Peyer's patch (tissue), 4 donors: ENCODE measurements around the gene PROCR. TPM values are rescaled to one million over a fixed set of nuclear protein-coding genes. Genes with fewer than 3 reads are reported as not detected.
"Not testable (repeated sequence)": the region's sequence is repeated elsewhere in the genome, so short reads cannot be mapped to it uniquely, and the experiment has no call there.

Experiments
- DNase-seq, 3 donors: peaks; one replicate each; pipeline ENCODE4 v3.0.0-alpha.2; 2017 to 2019
- H3K27ac ChIP-seq, 4 donors: fragments of 200-600 bp; sonication (generic); one replicate each; pipeline ENCODE4 v1.5.1; 2016 to 2019
- H3K27me3 ChIP-seq, 2 donors: fragments of 200-600 bp; sonication (generic); one replicate each; pipeline ENCODE4 v1.5.1; 2019
- H3K36me3 ChIP-seq, 3 donors: fragments of 200-600 bp; sonication (generic); one replicate each; pipeline ENCODE4 v1.5.1; 2016 to 2019
- H3K4me1 ChIP-seq, 4 donors: fragments of 200-600 bp; sonication (generic); one replicate each; pipeline ENCODE4 v1.5.1; 2016 to 2019
- H3K4me3 ChIP-seq, 4 donors: fragments of 200-600 bp; sonication (generic); 1 replicate in 3 of 4; 2 replicates in 1 of 4; pipeline ENCODE4 v1.5.1; 2016 to 2019; ENCODE audit warnings: mild to moderate bottlenecking in 1 of 4
- H3K9me3 ChIP-seq, 4 donors: fragments of 200-600 bp; sonication (generic); one replicate each; pipeline ENCODE4 v1.5.1; 2016 to 2019; ENCODE audit warnings: mild to moderate bottlenecking in 1 of 4
- POLR2A ChIP-seq, 2 donors: fragments of 450-650 bp; IDR thresholded peaks; one replicate each; pipeline ENCODE4 v1.5.1; 2017; ENCODE audit warnings: antibody characterized with exemption in 2 of 2, mild to moderate bottlenecking in 2 of 2, moderate library complexity in 2 of 2
- total RNA-seq, 4 donors: library from RNA; depleted of rRNA; stranded (reverse); fragments of >200 nt; gene quantifications; one replicate each; pipeline ENCODE4 v1.1.0, GENCODE V29; 2016
- TF ChIP-seq, protein P1 (sequence below), 6 experiments: fragments of 450-650 bp in 4 of 6; fragments of 200-600 bp in 2 of 6; sonication (generic) in 1 of 6; IDR thresholded peaks; one replicate each; pipeline ENCODE4 v1.5.1; 2017 to 2019; ENCODE audit warnings: antibody characterized with exemption in 6 of 6, mild to moderate bottlenecking in 3 of 6, moderate library complexity in 1 of 6

PROCR gene
- total RNA-seq, 4 donors from 2014 or later: 14.2 to 51.2 (median 25.8) TPM

DNA sequence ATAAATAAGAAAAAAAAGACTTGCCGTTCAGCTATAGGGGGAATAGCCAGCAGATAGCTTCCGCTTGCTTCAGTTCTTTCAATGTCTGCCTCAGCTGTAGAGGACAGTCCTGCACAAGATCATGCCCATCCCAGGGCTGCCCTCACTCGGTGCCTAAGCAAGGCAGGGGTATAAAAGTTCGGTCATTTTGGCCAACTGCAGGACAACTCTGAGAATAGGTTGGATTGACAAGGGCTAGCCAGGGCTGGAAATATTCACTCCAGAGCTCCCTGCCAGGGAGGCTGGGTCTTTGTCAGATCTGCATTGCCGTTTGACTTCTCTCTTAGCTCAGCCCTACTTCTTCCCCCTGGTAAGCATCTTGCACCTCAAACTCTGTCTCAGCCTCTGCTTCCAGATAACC, 8.4 kb downstream of the PROCR start:
- no peak for TF ChIP-seq POLR2A (IDR thresholded peaks at IDR 0.05)
- TF ChIP-seq, protein P1, sequence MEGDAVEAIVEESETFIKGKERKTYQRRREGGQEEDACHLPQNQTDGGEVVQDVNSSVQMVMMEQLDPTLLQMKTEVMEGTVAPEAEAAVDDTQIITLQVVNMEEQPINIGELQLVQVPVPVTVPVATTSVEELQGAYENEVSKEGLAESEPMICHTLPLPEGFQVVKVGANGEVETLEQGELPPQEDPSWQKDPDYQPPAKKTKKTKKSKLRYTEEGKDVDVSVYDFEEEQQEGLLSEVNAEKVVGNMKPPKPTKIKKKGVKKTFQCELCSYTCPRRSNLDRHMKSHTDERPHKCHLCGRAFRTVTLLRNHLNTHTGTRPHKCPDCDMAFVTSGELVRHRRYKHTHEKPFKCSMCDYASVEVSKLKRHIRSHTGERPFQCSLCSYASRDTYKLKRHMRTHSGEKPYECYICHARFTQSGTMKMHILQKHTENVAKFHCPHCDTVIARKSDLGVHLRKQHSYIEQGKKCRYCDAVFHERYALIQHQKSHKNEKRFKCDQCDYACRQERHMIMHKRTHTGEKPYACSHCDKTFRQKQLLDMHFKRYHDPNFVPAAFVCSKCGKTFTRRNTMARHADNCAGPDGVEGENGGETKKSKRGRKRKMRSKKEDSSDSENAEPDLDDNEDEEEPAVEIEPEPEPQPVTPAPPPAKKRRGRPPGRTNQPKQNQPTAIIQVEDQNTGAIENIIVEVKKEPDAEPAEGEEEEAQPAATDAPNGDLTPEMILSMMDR (IDR thresholded peaks at IDR 0.05): no peak
- peaks cover 0 to 15% (median 0%) of the 10 kb centered on the region in 3 donors for H3K36me3 ChIP-seq
- H3K4me1 ChIP-seq: no peaks in the 10 kb centered on the region
- DNase-seq: no peak
- no peaks in the 10 kb centered on the region for H3K27me3 ChIP-seq
- H3K9me3 ChIP-seq: no peaks in the 10 kb centered on the region
- no peak overlapping the region for H3K27ac ChIP-seq
- H3K4me3 ChIP-seq: no peak overlapping the region

GRCh38 chr20:35181731-35182130, 9.9 kb downstream of the PROCR start:
- Histone ChIP-seq H3K4me3 (no peak overlapping the region), H3K27me3 (no peaks in the 10 kb centered on the region), H3K4me1 (no peaks in the 10 kb centered on the region), H3K9me3 (no peaks in the 10 kb centered on the region), H3K27ac (no peak overlapping the region), H3K36me3 (peaks cover 0 to 9% (median 0%) of the 10 kb centered on the region in 3 donors)
- no peak for DNase-seq
- TF ChIP-seq POLR2A (IDR thresholded peaks at IDR 0.05): no peak
- TF ChIP-seq, protein P1 (IDR thresholded peaks at IDR 0.05): no peak

GRCh38 chr20:35186691-35187289, 14.9 kb downstream of the PROCR start:
- H3K4me3 ChIP-seq, H3K4me1 ChIP-seq, H3K27ac ChIP-seq, DNase-seq, H3K27me3 ChIP-seq, H3K9me3 ChIP-seq, H3K36me3 ChIP-seq: not testable (repeated sequence)

DNA sequence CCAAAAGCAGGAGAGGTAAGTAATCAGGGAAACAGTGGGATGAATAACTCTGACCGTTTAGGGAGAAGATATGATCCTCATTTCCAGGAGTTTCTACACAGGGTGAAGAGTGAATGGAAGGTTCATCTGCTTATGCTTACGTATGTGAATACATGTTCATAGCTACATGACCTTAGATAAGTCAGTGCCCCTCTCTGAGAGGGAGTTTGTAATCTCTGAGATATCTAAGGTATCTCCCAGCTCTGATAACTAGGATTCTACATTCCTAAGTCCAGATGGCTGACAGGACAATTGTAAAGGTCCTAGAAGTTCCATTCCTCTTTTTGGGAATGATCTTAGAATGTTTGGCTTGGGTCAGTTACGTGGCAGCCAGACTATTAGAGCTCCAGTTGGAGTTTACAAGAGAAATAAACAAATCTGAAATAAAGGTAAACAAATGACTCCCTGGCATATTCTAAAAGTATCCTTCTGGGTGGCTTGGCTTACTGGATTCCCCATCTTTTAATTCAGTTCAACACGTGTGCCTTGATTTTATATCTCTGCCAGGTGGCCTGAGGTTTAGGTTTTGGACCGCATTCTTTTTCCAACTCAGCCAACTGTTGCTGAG, 15.8 kb downstream of the PROCR start:
- Histone ChIP-seq H3K36me3 (no peaks in the 10 kb centered on the region), H3K27ac (no peak overlapping the region), H3K9me3 (no peaks in the 10 kb centered on the region), H3K4me1 (peaks cover 0 to 3% (median 0%) of the 10 kb centered on the region in 4 donors), H3K27me3 (no peaks in the 10 kb centered on the region), H3K4me3 (no peak overlapping the region)
- TF ChIP-seq, protein P1 (IDR thresholded peaks at IDR 0.05): no peak
- no peak for TF ChIP-seq POLR2A (IDR thresholded peaks at IDR 0.05)
- DNase-seq: no peak

DNA sequence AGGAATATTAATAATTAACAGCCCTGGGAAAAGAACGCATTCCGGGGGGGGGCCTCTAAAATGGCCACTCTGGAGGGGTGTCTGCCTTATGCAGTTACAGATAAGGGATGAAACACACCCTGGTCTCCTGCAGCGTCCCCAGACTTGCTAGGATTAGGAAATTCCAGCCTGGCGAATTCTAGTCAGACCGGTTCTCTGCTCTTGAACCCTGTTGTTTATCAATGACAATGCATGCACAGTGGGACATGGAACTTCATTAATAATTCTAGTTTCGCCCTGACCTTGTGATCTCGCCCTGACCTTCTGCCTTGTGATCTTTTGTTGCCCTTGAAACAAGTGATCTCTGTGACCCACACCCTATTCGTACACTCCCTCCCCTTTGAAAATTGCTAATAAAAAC, 17.4 kb downstream of the PROCR start:
- peaks cover 0 to 10% (median 0%) of the 10 kb centered on the region in 4 donors for H3K4me1 ChIP-seq
- not testable (repeated sequence) for H3K27me3 ChIP-seq, H3K9me3 ChIP-seq, H3K36me3 ChIP-seq, H3K27ac ChIP-seq, DNase-seq, H3K4me3 ChIP-seq

GRCh38 chr20:35190556-35190955, 18.7 kb downstream of the PROCR start:
- DNase-seq: no peak
- H3K4me1 ChIP-seq: peaks cover 0 to 10% (median 0%) of the 10 kb centered on the region in 4 donors
- no peak overlapping the region for H3K4me3 ChIP-seq
- H3K9me3 ChIP-seq: no peaks in the 10 kb centered on the region
- no peaks in the 10 kb centered on the region for H3K27me3 ChIP-seq
- TF ChIP-seq, protein P1 (IDR thresholded peaks at IDR 0.05): no peak
- TF ChIP-seq POLR2A (IDR thresholded peaks at IDR 0.05): no peak
- no peaks in the 10 kb centered on the region for H3K36me3 ChIP-seq
- no peak overlapping the region for H3K27ac ChIP-seq
